Neural progenitor cell (in vitro differentiated cells): ENCODE measurements around the gene SIRT5. TPM values are rescaled to one million over a fixed set of nuclear protein-coding genes. Genes with fewer than 3 reads are reported as not detected.

Experiments
- DNase-seq: peaks from one replicate; pipeline ENCODE4 v3.0.0-alpha.2; 2016; ENCODE audit warnings: low spot score
- H2AFZ ChIP-seq: fragments of 200-600 bp; sonication (generic); replicated peaks from 2 replicates; pipeline ENCODE4 v1.6.1; 2016; ENCODE audit warnings: antibody characterized with exemption
- H3F3A ChIP-seq: fragments of 200-600 bp; sonication (generic); 2 replicates; pipeline ENCODE4 v1.6.1; 2016; ENCODE audit warnings: antibody characterized with exemption, low read depth
- H3K27ac ChIP-seq: fragments of 200-600 bp; sonication (generic); 2 replicates; pipeline ENCODE4 v1.5.1; 2016; ENCODE audit warnings: mild to moderate bottlenecking
- H3K27me3 ChIP-seq: fragments of 200-600 bp; sonication (generic); 2 replicates; pipeline ENCODE4 v1.6.1; 2016; ENCODE audit warnings: mild to moderate bottlenecking, moderate library complexity
- H3K36me3 ChIP-seq: fragments of 200-600 bp; sonication (generic); 2 replicates; pipeline ENCODE4 v1.5.1; 2016
- H3K4me1 ChIP-seq: fragments of 200-600 bp; sonication (generic); 2 replicates; pipeline ENCODE4 v1.6.1; 2016; ENCODE audit warnings: mixed run types
- H3K4me2 ChIP-seq: fragments of 200-600 bp; sonication (generic); 2 replicates; pipeline ENCODE4 v1.6.1; 2016
- H3K4me3 ChIP-seq: fragments of 200-600 bp; sonication (generic); 2 replicates; pipeline ENCODE4 v1.5.1; 2016
- H3K79me2 ChIP-seq: fragments of 200-600 bp; sonication (generic); 2 replicates; pipeline ENCODE4 v1.6.1; 2016; ENCODE audit warnings: low read depth
- H3K9ac ChIP-seq: fragments of 200-600 bp; sonication (generic); 2 replicates; pipeline ENCODE4 v1.6.1; 2016
- H3K9me3 ChIP-seq: fragments of 200-600 bp; sonication (generic); 2 replicates; pipeline ENCODE4 v1.5.1; 2016; ENCODE audit warnings: low read depth
- H4K20me1 ChIP-seq: fragments of 200-600 bp; sonication (generic); 2 replicates; pipeline ENCODE4 v1.6.1; 2016; ENCODE audit warnings: low read depth
- H3K27ac Mint-ChIP-seq: 3 replicates; pipeline ENCODE4 v1.8.0; 2021; ENCODE audit warnings: mixed read lengths
- H3K27me3 Mint-ChIP-seq: 2 replicates; pipeline ENCODE4 v1.8.0; 2022; ENCODE audit warnings: low read depth, mild to moderate bottlenecking, inconsistent platforms, moderate library complexity, mixed read lengths; ENCODE audit not compliant: insufficient read depth
- H3K36me3 Mint-ChIP-seq: 3 replicates; pipeline ENCODE4 v1.8.0; 2021; ENCODE audit warnings: mixed read lengths
- H3K4me1 Mint-ChIP-seq: 3 replicates; pipeline ENCODE4 v1.8.0; 2021; ENCODE audit warnings: mixed read lengths
- H3K4me3 Mint-ChIP-seq: 3 replicates; pipeline ENCODE4 v1.8.0; 2021; ENCODE audit warnings: mild to moderate bottlenecking, moderate library complexity, mixed read lengths
- H3K9me3 Mint-ChIP-seq: 3 replicates; pipeline ENCODE4 v1.8.0; 2020; ENCODE audit warnings: mixed read lengths
- EZH2 ChIP-seq: fragments of 200-600 bp; sonication (generic); IDR thresholded peaks from 2 replicates; pipeline ENCODE4 v1.6.1; 2017; ENCODE audit warnings: antibody characterized with exemption, mild to moderate bottlenecking, moderate library complexity
- EZH2phosphoT487 ChIP-seq: fragments of 200-600 bp; sonication (generic); IDR thresholded peaks from 2 replicates; pipeline ENCODE4 v1.6.1; 2017; ENCODE audit warnings: antibody characterized with exemption
- total RNA-seq: library from RNA; depleted of rRNA; stranded (reverse); fragments of >200 nt; gene quantifications from 2 replicates; pipeline ENCODE4 v1.2.3, GENCODE V29; 2015; ENCODE audit warnings: low replicate concordance
- TF ChIP-seq, protein P1 (sequence below): fragments of 200-600 bp; sonication (generic); IDR thresholded peaks from 2 replicates; pipeline ENCODE4 v1.5.1; 2017; ENCODE audit warnings: antibody characterized with exemption, mild to moderate bottlenecking

Gene SIRT5
- total RNA-seq, 1 donor from 2014 or later: 18.2 TPM

DNA sequence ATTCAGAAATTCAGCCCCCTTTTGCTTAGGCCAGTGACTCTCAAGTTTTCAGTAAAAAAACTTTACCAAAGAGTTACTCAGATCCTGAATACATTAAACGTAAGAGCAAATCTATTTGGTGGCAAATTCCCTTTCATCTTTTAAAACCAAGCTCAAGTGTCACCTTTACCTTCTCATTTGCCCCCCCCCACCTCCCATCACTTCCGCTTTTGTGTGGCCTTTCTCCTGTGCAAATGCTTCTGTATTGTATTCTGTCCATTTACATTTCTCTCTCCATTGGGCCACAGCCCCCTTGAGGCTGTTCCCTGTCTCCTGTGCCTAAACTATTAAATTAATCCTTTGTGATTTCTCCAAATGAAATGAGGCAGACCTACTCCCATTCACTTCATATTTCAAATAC lies 42.7 kb downstream of the SIRT5 start:
- Histone ChIP-seq H3K79me2 (peaks cover 36% of the 10 kb centered on the region), H3K4me2 (peak overlapping the region; percentile 90), H3K4me3 (peak overlapping the region; percentile 96), H2AFZ (no peak overlapping the region), H3K9ac (no peak overlapping the region), H3K27me3 (no peaks in the 10 kb centered on the region), H3K9me3 (no peaks in the 10 kb centered on the region), H3K27ac (no peak overlapping the region), H4K20me1 (peaks cover 14% of the 10 kb centered on the region), H3K4me1 (peaks cover 21% of the 10 kb centered on the region), H3F3A (peaks cover 35% of the 10 kb centered on the region), H3K36me3 (peaks cover 33% of the 10 kb centered on the region)
- peaks cover 32% of the 10 kb centered on the region for H3K4me1 Mint-ChIP-seq
- peaks cover 11% of the 10 kb centered on the region for H3K27me3 Mint-ChIP-seq
- DNase-seq: no peak
- no peak overlapping the region for H3K27ac Mint-ChIP-seq
- H3K4me3 Mint-ChIP-seq: peak overlapping the region; percentile 97
- H3K36me3 Mint-ChIP-seq: peaks cover 12% of the 10 kb centered on the region
- TF ChIP-seq EZH2phosphoT487 (no peak), EZH2 (no peak)
- TF ChIP-seq, protein P1, sequence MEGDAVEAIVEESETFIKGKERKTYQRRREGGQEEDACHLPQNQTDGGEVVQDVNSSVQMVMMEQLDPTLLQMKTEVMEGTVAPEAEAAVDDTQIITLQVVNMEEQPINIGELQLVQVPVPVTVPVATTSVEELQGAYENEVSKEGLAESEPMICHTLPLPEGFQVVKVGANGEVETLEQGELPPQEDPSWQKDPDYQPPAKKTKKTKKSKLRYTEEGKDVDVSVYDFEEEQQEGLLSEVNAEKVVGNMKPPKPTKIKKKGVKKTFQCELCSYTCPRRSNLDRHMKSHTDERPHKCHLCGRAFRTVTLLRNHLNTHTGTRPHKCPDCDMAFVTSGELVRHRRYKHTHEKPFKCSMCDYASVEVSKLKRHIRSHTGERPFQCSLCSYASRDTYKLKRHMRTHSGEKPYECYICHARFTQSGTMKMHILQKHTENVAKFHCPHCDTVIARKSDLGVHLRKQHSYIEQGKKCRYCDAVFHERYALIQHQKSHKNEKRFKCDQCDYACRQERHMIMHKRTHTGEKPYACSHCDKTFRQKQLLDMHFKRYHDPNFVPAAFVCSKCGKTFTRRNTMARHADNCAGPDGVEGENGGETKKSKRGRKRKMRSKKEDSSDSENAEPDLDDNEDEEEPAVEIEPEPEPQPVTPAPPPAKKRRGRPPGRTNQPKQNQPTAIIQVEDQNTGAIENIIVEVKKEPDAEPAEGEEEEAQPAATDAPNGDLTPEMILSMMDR: no peak
- H3K9me3 Mint-ChIP-seq: no peaks in the 10 kb centered on the region

DNA sequence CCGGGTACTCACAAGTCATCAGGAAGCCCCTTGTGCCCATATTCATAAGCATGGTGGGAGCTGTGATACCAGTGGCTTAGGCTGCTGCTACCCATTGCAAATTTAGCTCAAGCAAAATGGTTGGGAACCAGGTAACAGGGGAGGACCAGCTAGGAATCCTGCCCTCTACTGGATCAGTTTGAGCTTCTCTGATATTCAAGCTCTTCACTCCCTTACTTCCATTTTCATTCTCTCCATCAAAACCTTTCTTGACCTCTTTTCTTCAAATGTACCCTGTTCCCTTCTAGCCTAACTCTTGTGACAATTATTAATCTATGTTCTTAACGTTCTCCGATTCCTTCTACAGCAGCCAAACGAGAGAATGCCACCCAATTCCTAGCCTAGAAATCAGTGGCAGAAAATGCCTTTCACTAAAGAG lies 50.5 kb downstream of the SIRT5 start:
- Histone ChIP-seq H3K9me3 (no peaks in the 10 kb centered on the region), H3K9ac (no peak overlapping the region), H4K20me1 (peaks cover 14% of the 10 kb centered on the region), H3K36me3 (peaks cover 25% of the 10 kb centered on the region), H3K4me3 (no peak overlapping the region), H2AFZ (no peak overlapping the region), H3K79me2 (no peaks in the 10 kb centered on the region), H3F3A (peaks cover 51% of the 10 kb centered on the region), H3K27me3 (no peaks in the 10 kb centered on the region), H3K27ac (no peak overlapping the region), H3K4me1 (no peaks in the 10 kb centered on the region), H3K4me2 (no peak overlapping the region)
- no peaks in the 10 kb centered on the region for H3K27me3 Mint-ChIP-seq
- H3K36me3 Mint-ChIP-seq: peaks cover 10% of the 10 kb centered on the region
- TF ChIP-seq EZH2: no peak
- no peak for TF ChIP-seq EZH2phosphoT487
- TF ChIP-seq, protein P1: peak; percentile 65
- peak; percentile 67 for DNase-seq
- no peak overlapping the region for H3K27ac Mint-ChIP-seq
- H3K9me3 Mint-ChIP-seq: no peaks in the 10 kb centered on the region
- H3K4me1 Mint-ChIP-seq: no peaks in the 10 kb centered on the region
- H3K4me3 Mint-ChIP-seq: no peak overlapping the region

DNA sequence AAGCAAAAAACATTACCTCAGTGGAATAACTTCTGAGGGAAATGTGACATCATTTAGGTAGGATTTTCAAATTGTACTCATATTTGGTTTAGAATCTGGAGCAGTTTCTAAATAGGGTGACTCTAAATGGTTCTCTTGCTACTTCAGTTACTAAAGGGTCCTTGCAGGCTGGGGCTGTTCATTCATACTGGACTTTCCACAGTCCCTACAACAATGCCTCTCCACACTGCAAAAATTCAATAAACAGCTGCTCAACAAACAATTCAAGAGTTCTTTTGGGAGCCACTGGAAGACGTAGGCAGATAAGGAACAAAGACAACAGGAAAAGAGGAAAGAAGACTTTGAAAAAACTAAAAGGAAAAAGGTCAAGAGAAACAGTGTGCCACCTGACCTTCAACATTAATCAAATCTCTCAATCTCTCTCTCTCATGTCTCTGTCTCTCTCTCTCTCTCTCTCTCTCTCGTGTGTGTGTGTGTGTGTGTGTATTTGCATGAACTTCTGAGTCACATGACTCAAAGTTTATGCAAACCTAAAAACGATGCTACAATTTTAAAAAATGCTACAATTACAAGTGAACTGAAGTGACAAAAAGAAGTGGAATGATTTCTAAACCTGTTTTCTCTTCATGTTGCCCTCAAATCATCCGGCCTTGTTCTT lies 55.2 kb downstream of the SIRT5 start:
- Mint-ChIP-seq H3K36me3 (peaks cover 13% of the 10 kb centered on the region), H3K9me3 (no peaks in the 10 kb centered on the region), H3K4me1 (no peaks in the 10 kb centered on the region), H3K27ac (no peak overlapping the region), H3K27me3 (no peaks in the 10 kb centered on the region), H3K4me3 (no peak overlapping the region)
- no peak overlapping the region for H3K4me3 ChIP-seq
- no peaks in the 10 kb centered on the region for H3K4me1 ChIP-seq
- no peak overlapping the region for H2AFZ ChIP-seq
- H3K4me2 ChIP-seq: no peak overlapping the region
- no peak for DNase-seq
- H3K79me2 ChIP-seq: no peaks in the 10 kb centered on the region
- H3K27me3 ChIP-seq: no peaks in the 10 kb centered on the region
- peaks cover 15% of the 10 kb centered on the region for H3F3A ChIP-seq
- peaks cover 7% of the 10 kb centered on the region for H4K20me1 ChIP-seq
- no peak overlapping the region for H3K9ac ChIP-seq
- peaks cover 6% of the 10 kb centered on the region for H3K36me3 ChIP-seq
- no peaks in the 10 kb centered on the region for H3K9me3 ChIP-seq
- H3K27ac ChIP-seq: no peak overlapping the region
- TF ChIP-seq, protein P1: no peak
- TF ChIP-seq EZH2 (no peak), EZH2phosphoT487 (no peak)
